HepG2 (cell line): Measurements from ENCODE around the gene PA2G4. TPM values are rescaled to one million over a fixed set of nuclear protein-coding genes. Genes with fewer than 3 reads are reported as not detected.
A peak's percentile ranks its signal among the peaks of the same experiment; 100 is the strongest.

Experiments
- FOXC1 ChIP-seq: sonication (generic); formaldehyde crosslinking; IDR thresholded peaks from 2 replicates; pipeline ENCODE4 v1.8.0; 2022; ENCODE audit warnings: mild to moderate bottlenecking, missing genetic modification reagents, borderline replicate concordance
- HMGXB4 ChIP-seq, 2 experiments: sonication (generic) in 1 of 2; formaldehyde crosslinking in 1 of 2; IDR thresholded peaks; 2 replicates each; pipeline versions ENCODE4 v1.4.0 to v1.6.1; 2018 to 2020; ENCODE audit warnings: missing genetic modification reagents in 2 of 2, borderline replicate concordance in 1 of 2, low read depth in 1 of 2, mild to moderate bottlenecking in 1 of 2, missing biosample characterization in 1 of 2
- HNRNPL ChIP-seq: fragments of 200-400 bp; formaldehyde crosslinking; IDR thresholded peaks from 2 replicates; pipeline ENCODE4 v1.6.1; 2017; ENCODE audit warnings: mild to moderate bottlenecking, low read depth, low read length
- KIAA2018 ChIP-seq: sonication (generic); formaldehyde crosslinking; IDR thresholded peaks from 2 replicates; pipeline ENCODE4 v1.5.0; 2020; ENCODE audit warnings: mild to moderate bottlenecking, missing genetic modification reagents, borderline replicate concordance
- NFE2L2 ChIP-seq: fragments of 150-350 bp; IDR thresholded peaks from 2 replicates; pipeline ENCODE4 v1.6.1; 2014; ENCODE audit warnings: low read length
- PCBP1 ChIP-seq: fragments of 200-400 bp; formaldehyde crosslinking; IDR thresholded peaks from 2 replicates; pipeline ENCODE4 v1.6.1; 2017; ENCODE audit warnings: mild to moderate bottlenecking, low read depth, low read length, borderline replicate concordance
- PHF8 ChIP-seq: sonication (generic); formaldehyde crosslinking; IDR thresholded peaks from 2 replicates; pipeline ENCODE4 v1.5.0; 2020; ENCODE audit warnings: missing genetic modification reagents
- SIN3A ChIP-seq: IDR thresholded peaks from 2 replicates; pipeline ENCODE4 v1.6.1; 2011; ENCODE audit warnings: low read depth, mild to moderate bottlenecking, control low read depth, low read length, borderline replicate concordance
- SKI ChIP-seq: fragments of 450-650 bp; IDR thresholded peaks from one replicate; pipeline ENCODE4 v1.6.1; 2018; ENCODE audit warnings: mild to moderate bottlenecking; ENCODE audit not compliant: partially characterized antibody
- SOX5 ChIP-seq: IDR thresholded peaks from 2 replicates; pipeline ENCODE4 v1.6.1; 2016; ENCODE audit warnings: borderline replicate concordance
- TBP ChIP-seq: sonication (generic); formaldehyde crosslinking; IDR thresholded peaks from 2 replicates; pipeline ENCODE4 v1.5.0; 2020; ENCODE audit warnings: missing genetic modification reagents
- TBX2 ChIP-seq: sonication (generic); formaldehyde crosslinking; IDR thresholded peaks from 2 replicates; pipeline ENCODE4 v1.5.0; 2020; ENCODE audit warnings: missing genetic modification reagents, mild to moderate bottlenecking, borderline replicate concordance
- TMF1 ChIP-seq: sonication (generic); formaldehyde crosslinking; IDR thresholded peaks from 2 replicates; pipeline ENCODE4 v1.8.1; 2022; ENCODE audit warnings: low read depth, missing genetic modification reagents
- ZNF816 ChIP-seq: sonication (generic); formaldehyde crosslinking; IDR thresholded peaks from 2 replicates; pipeline ENCODE4 v1.8.0; 2022; ENCODE audit warnings: missing genetic modification reagents, mild to moderate bottlenecking, borderline replicate concordance
- polyA plus RNA-seq, 8 experiments: library from polyadenylated mRNA; depleted of rRNA in 3 of 8; stranded (reverse) in 7 of 8; unstranded in 1 of 8; fragments of >200 nt; fragmentation: Illumina TruSeq in 4 of 8; extraction: Trizol in 4 of 8; gene quantifications; 2 replicates each; pipeline versions ENCODE4 v1.2.1 to v1.2.3, GENCODE V29; 2011 to 2016; ENCODE audit warnings: low read depth in 4 of 8, missing spikeins in 1 of 8, mixed read lengths in 1 of 8; ENCODE audit not compliant: insufficient read depth in 1 of 8
- total RNA-seq, 5 experiments: library from RNA; depleted of rRNA; stranded (reverse); fragments of >200 nt; fragmentation: Illumina TruSeq; extraction: Trizol; gene quantifications; 2 replicates each; pipeline ENCODE4 v1.2.3, GENCODE V29; 2016; ENCODE audit warnings: low read depth in 1 of 5
- TF ChIP-seq, protein P1 (sequence below): sonication (generic); formaldehyde crosslinking; IDR thresholded peaks from 2 replicates; pipeline ENCODE4 v1.5.1; 2020; ENCODE audit warnings: mild to moderate bottlenecking, missing genetic modification reagents

The PA2G4 gene
- total and polyA plus RNA-seq, 2 of the 13 experiments (the other 11 are each of a cell fraction or from before 2014, with no cell fraction given), result 147 to 240 TPM

DNA sequence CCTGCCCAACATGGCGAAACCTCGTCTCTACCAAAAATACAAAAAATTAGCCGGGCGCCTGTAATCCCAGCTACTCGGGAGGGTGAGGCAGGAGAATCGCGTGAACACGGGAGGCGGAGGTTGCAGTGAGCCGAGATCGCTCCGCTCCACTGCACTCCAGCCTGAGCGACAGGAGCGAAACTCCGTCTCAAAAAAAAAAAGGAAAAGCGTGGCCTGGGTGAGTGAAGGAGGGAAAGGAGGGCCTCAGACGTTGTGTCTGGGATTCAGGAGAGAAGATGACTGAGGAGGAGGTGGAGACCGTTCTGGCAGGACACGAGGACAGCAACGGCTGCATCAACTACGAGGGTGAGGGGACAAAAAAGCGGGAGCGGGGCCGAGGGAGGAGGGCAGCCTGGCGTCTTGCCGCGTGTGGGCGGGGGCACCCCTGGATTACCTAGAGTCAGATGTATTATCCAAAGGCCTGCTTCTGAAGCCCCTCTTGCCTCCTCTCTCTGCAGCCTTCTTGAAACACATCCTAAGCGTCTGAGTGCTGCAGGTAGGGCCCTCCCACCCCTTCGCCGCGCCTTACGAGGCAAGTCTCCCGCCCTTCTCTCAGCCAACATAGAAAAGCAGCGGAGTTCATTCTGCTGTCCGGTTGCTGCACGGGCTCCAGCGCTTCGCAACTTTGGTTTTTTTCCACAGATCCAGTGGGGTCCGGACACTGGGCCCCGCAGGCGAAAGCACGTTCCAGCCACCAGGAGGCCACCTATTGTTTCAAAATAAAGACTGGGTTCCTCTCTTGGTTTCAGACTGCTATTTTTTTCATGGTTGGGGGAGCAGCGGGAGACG is 53.1 kb downstream of the PA2G4 start (continued):
- TF ChIP-seq KIAA2018, result no peak
- 0 out of 2 replicates have a peak, but pooled peaks have one; percentile 25 for TF ChIP-seq PCBP1
- TF ChIP-seq, protein P1, sequence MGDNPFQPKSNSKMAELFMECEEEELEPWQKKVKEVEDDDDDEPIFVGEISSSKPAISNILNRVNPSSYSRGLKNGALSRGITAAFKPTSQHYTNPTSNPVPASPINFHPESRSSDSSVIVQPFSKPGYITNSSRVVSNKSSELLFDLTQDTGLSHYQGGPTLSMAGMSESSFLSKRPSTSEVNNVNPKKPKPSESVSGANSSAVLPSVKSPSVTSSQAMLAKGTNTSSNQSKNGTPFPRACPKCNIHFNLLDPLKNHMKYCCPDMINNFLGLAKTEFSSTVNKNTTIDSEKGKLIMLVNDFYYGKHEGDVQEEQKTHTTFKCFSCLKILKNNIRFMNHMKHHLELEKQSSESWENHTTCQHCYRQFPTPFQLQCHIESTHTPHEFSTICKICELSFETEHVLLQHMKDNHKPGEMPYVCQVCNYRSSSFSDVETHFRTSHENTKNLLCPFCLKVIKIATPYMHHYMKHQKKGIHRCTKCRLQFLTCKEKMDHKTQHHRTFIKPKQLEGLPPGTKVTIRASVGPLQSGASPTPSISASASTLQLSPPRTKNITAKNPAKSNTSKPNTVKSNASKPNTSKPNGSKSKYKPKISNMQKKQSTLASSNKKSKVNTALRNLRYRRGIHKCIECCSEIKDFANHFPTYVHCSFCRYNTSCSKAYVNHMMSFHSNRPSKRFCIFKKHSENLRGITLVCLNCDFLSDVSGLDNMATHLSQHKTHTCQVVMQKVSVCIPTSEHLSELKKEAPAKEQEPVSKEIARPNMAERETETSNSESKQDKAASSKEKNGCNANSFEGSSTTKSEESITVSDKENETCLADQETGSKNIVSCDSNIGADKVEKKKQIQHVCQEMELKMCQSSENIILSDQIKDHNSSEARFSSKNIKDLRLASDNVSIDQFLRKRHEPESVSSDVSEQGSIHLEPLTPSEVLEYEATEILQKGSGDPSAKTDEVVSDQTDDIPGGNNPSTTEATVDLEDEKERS (CRISPR knock-in tag), result no peak
- TF ChIP-seq NFE2L2, result no peak
- no peak for TF ChIP-seq TBP (CRISPR knock-in tag)
- 0 out of 2 replicates have a peak, but pooled peaks have one; percentile 3 for TF ChIP-seq ZNF816 (CRISPR knock-in tag)
- TF ChIP-seq TBX2 (CRISPR knock-in tag), result 0 out of 2 replicates have a peak, but pooled peaks have one; percentile 2
- TF ChIP-seq SIN3A, result peak; percentile 28; the same call in 1 of the 2 replicates
- TF ChIP-seq SOX5 (CRISPR knock-in tag), result peak; percentile 56; the same call in 1 of the 2 replicates
- TF ChIP-seq FOXC1, result no peak
- TF ChIP-seq TMF1 (CRISPR knock-in tag), result no peak
- TF ChIP-seq HMGXB4 (CRISPR knock-in tag; IDR thresholded peaks at IDR 0.05; ENCODE audit: borderline replicate concordance in 1 of 2, low read depth in 1 of 2), result peak; percentile 5 to 65; a peak in 3 of 4 replicates
- peak; percentile 38 for TF ChIP-seq SKI
- peak; percentile 24; the same call in 1 of the 2 replicates for TF ChIP-seq PHF8 (CRISPR knock-in tag)
- TF ChIP-seq HNRNPL, result 0 out of 2 replicates have a peak, but pooled peaks have one; percentile 10
